SW 1271 (cell line): Measurements from ENCODE around the gene EFEMP2.
"Not testable (repeated sequence)": the region's sequence is repeated elsewhere in the genome, so short reads cannot be mapped to it uniquely, and the experiment has no call there.

ENCODE experiments used
- DNase-seq, 2 experiments: peaks; one replicate each; lab custom pipeline; 2025; lab: John Stamatoyannopoulos, UW

EFEMP2 gene

DNA sequence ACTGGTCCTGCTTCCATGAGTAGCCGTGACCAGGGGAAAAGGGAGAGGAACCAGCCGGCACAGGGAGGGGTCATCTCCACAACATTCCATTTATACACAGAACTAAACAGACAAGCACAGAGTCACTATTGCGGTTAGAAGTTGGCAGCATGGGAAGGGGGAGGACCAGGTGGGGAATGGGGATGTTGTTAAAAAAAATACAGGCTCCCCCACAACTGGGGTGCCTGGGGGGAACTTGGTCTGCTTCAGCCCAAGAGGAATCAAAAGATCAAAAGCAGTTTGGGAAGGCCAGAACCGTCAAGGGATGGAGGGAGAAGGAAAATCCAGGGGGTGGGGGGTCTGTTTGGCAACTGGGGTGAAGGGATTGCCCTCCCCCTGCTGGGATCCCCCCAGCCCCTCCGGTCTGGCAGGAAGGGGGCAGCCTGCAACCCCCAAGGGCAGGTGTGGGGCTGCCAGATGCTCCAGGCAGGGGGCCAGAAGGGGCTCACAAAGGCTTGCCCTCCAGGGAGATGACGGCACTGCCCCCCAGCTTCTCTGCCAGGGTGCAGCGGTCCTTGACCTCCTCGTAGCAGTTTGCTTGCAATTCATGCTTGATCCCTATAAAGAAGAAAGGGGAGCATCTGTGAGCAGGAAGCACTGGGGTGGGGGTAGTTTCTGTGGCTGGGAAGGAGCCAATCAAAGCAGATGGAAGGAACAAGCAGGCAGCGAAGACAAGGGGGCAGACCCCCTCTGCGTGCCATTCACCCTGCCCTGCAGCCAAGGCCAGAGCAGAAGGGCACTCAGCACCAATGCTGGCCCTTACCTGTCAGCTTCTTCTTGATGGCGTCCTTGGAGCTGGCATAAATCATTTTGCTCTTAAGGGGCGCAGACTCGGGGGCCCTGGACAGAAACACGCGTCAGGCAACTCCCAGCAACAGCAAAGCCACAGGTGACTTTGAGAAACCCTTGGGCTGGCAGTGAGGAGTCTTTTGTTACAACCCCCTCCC, 17.5 kb downstream of the EFEMP2 start:
- no peak for DNase-seq

DNA sequence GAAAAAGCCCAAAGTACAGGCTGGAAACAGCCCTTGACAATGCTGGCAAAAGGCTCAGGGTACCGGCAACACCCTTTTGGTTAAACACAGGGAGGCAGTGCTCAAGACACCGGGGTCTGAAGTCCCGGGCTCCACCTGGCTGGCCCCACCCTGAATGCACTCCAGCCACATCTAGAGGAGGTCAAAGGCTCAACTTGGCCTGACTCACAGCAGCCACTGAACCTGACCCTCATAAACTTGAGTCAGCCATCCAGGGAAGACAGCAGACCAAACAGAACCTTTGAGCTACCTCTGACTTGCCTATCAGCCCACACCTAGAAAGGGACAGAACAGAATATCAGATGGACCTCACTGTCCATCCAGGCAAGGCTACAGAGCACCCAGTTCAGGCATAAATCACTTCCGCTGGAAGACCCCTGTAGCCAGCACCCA, 18.4 kb downstream of the EFEMP2 start:
- DNase-seq: no peak

GRCh38 chr11:65853246-65853979, 19.2 kb downstream of the EFEMP2 start:
- DNase-seq: no peak

GRCh38 chr11:65852508-65853245, 19.9 kb downstream of the EFEMP2 start:
- no peak for DNase-seq

- DNase-seq: no peak
These were observed 20.6 kb downstream of the EFEMP2 start for GRCh38 chr11:65851811-65852507.

GRCh38 chr11:65851083-65851579, 21.5 kb downstream of the EFEMP2 start:
- no peak for DNase-seq

- DNase-seq: no peak
These were observed 22.1 kb downstream of the EFEMP2 start for GRCh38 chr11:65850217-65851082.

- DNase-seq: no peak
These were observed 22.8 kb downstream of the EFEMP2 start for GRCh38 chr11:65849771-65850216.

GRCh38 chr11:65849366-65849765, 23.2 kb downstream of the EFEMP2 start:
- DNase-seq: no peak

- not testable (repeated sequence) for DNase-seq
These were observed 23.9 kb downstream of the EFEMP2 start for GRCh38 chr11:65848693-65849092.

DNA sequence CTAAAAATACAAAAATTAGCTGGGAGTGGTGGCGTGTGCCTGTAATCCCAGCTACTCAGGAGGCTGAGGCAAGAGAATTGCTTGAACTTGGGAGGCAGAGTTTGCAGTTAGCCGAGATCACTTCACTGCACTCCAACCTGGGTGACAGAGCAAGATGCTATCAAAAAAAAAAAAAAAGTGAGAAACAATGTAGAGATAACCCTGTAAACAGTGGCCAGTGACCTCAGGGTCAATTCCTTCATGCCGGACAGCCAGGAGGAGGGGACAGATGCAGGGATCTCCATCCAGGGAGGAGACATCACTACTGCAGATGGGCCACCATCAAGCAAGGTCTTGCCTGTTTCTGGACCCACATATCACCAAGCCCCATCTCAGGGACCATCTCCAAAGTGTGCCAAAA, 24.9 kb downstream of the EFEMP2 start:
- DNase-seq: no peak

GRCh38 chr11:65844231-65844872, 28.2 kb downstream of the EFEMP2 start:
- no peak for DNase-seq

GRCh38 chr11:65843811-65844210, 28.8 kb downstream of the EFEMP2 start:
- DNase-seq: no peak

GRCh38 chr11:65842144-65842543, 30.5 kb downstream of the EFEMP2 start:
- no peak for DNase-seq

DNA sequence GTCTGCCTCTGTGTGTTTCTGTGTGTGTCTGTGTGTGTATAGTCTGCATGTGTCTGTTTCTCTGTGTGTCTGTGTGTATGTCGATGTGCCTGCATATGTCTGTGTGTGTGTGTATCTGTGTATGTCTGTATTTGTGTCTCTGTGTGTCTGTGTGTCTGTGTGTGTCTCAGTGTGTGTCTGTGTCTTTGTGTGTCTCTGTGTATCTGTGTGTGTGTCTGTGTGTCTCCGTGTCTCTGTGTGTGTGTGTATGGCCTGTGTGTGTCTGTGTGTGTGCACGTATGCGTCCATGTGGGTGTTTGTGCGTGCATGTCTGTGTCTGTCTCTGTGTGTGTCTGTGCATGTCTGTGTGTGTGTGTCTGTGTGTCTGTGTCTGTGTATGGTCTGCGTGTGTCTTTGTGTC, 38.4 kb downstream of the EFEMP2 start:
- no peak for DNase-seq

DNA sequence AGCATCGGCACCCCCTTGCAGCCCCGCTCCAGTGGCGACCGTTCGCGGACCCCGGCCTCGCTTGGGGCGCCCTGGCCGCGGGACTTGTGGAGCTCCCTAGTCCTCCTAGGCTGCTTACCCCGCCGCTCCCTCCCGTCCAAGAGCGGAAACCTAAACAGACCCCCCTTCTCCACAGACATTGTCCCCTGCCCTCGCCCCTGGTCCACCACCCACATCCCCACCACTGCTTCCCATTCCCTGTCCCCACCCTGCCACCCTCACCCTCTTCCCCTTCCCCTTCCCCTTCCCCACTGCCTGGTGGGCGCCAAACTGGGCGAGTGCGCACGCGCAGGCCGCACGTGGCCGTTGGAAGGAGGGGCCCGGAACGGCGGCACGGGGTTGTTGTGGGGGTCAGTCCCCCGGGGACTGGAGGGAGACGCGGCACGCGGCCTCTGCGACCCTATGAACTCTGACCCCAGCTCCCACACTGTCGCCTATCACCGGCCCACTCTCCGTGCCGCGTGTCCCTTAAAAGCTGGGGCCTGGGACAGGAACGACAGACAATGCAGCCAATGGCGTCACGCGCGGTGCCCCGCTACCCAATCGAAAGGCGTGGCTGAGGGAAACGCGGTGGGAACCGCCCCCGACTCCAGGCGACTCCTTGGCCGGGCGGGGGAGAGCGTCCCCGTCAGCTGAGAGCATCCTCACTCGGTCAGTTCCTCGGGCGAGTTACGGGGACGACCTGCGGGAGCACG, 39.1 kb downstream of the EFEMP2 start, which contains the start of gene SNX32:
Gene SNX32 (plus strand): TSS at position 667 of the 734 bp plus-strand sequence. CDS start 103 bp downstream, outside the sequence.
- DNase-seq: no peak

- not testable (repeated sequence) for DNase-seq
These were observed 40.4 kb downstream of the EFEMP2 start for GRCh38 chr11:65832231-65832630.

- DNase-seq: no peak
These were observed 43.1 kb downstream of the EFEMP2 start for GRCh38 chr11:65829459-65829858.
